ENCODE data around the gene KCNAB2.
A peak's percentile ranks its signal among the peaks of the same experiment; 100 is the strongest.

The KCNAB2 gene

GRCh38 chr1:6033986-6034749 is 11.5 kb upstream of the KCNAB2 start:
- Histone ChIP-seq H2AFZ (no peak overlapping the region), H3K4me2 (ENCODE audit: low read length) (no peak overlapping the region), H3K79me2 (no peaks in the 10 kb centered on the region), H3K4me1 (no peaks in the 10 kb centered on the region), H3K27ac (no peak overlapping the region), H3K27me3 (ENCODE audit: control insufficient read depth, insufficient read depth, low read length) (no peaks in the 10 kb centered on the region), H3K36me3 (ENCODE audit: control insufficient read depth, insufficient read depth, low read length) (no peaks in the 10 kb centered on the region), H3K9me3 (ENCODE audit: control insufficient read depth, low read length) (no peaks in the 10 kb centered on the region), H3K9ac (no peak overlapping the region), H3K4me3 (ENCODE audit: low read depth, low read length) (no peak overlapping the region)
- TF ChIP-seq, protein P1, sequence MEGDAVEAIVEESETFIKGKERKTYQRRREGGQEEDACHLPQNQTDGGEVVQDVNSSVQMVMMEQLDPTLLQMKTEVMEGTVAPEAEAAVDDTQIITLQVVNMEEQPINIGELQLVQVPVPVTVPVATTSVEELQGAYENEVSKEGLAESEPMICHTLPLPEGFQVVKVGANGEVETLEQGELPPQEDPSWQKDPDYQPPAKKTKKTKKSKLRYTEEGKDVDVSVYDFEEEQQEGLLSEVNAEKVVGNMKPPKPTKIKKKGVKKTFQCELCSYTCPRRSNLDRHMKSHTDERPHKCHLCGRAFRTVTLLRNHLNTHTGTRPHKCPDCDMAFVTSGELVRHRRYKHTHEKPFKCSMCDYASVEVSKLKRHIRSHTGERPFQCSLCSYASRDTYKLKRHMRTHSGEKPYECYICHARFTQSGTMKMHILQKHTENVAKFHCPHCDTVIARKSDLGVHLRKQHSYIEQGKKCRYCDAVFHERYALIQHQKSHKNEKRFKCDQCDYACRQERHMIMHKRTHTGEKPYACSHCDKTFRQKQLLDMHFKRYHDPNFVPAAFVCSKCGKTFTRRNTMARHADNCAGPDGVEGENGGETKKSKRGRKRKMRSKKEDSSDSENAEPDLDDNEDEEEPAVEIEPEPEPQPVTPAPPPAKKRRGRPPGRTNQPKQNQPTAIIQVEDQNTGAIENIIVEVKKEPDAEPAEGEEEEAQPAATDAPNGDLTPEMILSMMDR (IDR thresholded peaks at IDR 0.05), result peak; percentile 59

DNA sequence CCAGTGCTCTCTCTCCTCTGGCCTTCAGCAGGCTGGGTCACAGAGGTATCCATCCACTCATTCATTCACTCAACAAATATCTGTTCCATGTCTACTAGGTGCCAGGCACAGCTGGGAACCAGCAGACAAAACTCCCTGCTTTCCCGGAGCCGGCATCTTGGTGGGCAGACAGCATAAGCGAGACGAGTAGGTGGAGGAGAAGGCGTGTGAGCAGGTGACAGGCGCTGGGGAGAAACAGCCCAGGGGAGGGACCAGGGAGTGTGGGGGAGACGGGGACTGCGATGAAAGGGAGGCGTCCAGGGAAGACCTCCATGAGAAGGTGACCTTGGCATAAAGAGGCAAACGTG is 11.0 kb upstream of the KCNAB2 start:
- Histone ChIP-seq H3K27ac (no peak overlapping the region), H3K36me3 (ENCODE audit: control insufficient read depth, insufficient read depth, low read length) (no peaks in the 10 kb centered on the region), H3K9ac (no peak overlapping the region), H3K79me2 (no peaks in the 10 kb centered on the region), H3K4me1 (no peaks in the 10 kb centered on the region), H3K4me3 (ENCODE audit: low read depth, low read length) (no peak overlapping the region), H3K9me3 (ENCODE audit: control insufficient read depth, low read length) (no peaks in the 10 kb centered on the region), H3K4me2 (ENCODE audit: low read length) (no peak overlapping the region), H3K27me3 (ENCODE audit: control insufficient read depth, insufficient read depth, low read length) (no peaks in the 10 kb centered on the region), H2AFZ (no peak overlapping the region)
- TF ChIP-seq, protein P1 (IDR thresholded peaks at IDR 0.05), result no peak

- Histone ChIP-seq H3K79me2 (no peaks in the 10 kb centered on the region), H2AFZ (no peak overlapping the region), H3K27ac (no peak overlapping the region), H3K9me3 (ENCODE audit: control insufficient read depth, low read length) (no peaks in the 10 kb centered on the region), H3K4me2 (ENCODE audit: low read length) (no peak overlapping the region), H3K27me3 (ENCODE audit: control insufficient read depth, insufficient read depth, low read length) (no peaks in the 10 kb centered on the region), H3K4me3 (ENCODE audit: low read depth, low read length) (no peak overlapping the region), H3K9ac (no peak overlapping the region), H3K4me1 (no peaks in the 10 kb centered on the region), H3K36me3 (ENCODE audit: control insufficient read depth, insufficient read depth, low read length) (no peaks in the 10 kb centered on the region)
- TF ChIP-seq, protein P1 (IDR thresholded peaks at IDR 0.05), result no peak
Observed at GRCh38 chr1:6035303-6035702, 10.4 kb upstream of the KCNAB2 start.

- Histone ChIP-seq H3K79me2 (no peaks in the 10 kb centered on the region), H3K27ac (no peak overlapping the region), H3K27me3 (ENCODE audit: control insufficient read depth, insufficient read depth, low read length) (no peaks in the 10 kb centered on the region), H3K9me3 (ENCODE audit: control insufficient read depth, low read length) (no peaks in the 10 kb centered on the region), H3K36me3 (ENCODE audit: control insufficient read depth, insufficient read depth, low read length) (no peaks in the 10 kb centered on the region), H3K4me2 (ENCODE audit: low read length) (no peak overlapping the region), H2AFZ (no peak overlapping the region), H3K4me3 (ENCODE audit: low read depth, low read length) (no peak overlapping the region), H3K4me1 (no peaks in the 10 kb centered on the region), H3K9ac (no peak overlapping the region)
- TF ChIP-seq, protein P1 (IDR thresholded peaks at IDR 0.05), result no peak
Observed at GRCh38 chr1:6035719-6036118, 10.0 kb upstream of the KCNAB2 start.

GRCh38 chr1:6037338-6037762 is 8.3 kb upstream of the KCNAB2 start:
- no peak overlapping the region for H3K4me2 ChIP-seq (ENCODE audit: low read length)
- H3K4me3 ChIP-seq (ENCODE audit: low read depth, low read length), result no peak overlapping the region
- no peak overlapping the region for H3K9ac ChIP-seq
- no peaks in the 10 kb centered on the region for H3K27me3 ChIP-seq (ENCODE audit: control insufficient read depth, insufficient read depth, low read length)
- H3K36me3 ChIP-seq (ENCODE audit: control insufficient read depth, insufficient read depth, low read length), result no peaks in the 10 kb centered on the region
- H3K9me3 ChIP-seq (ENCODE audit: control insufficient read depth, low read length), result no peaks in the 10 kb centered on the region
- no peak overlapping the region for H2AFZ ChIP-seq
- H3K4me1 ChIP-seq, result no peaks in the 10 kb centered on the region
- H3K79me2 ChIP-seq, result no peaks in the 10 kb centered on the region
- TF ChIP-seq, protein P1 (IDR thresholded peaks at IDR 0.05), result no peak
- no peak overlapping the region for H3K27ac ChIP-seq

All from parathyroid adenoma (tissue), 2 donors.